Endodermal cell (in vitro differentiated cells): ENCODE results near the gene BORCS8. TPM values are rescaled to one million over a fixed set of nuclear protein-coding genes. Genes with fewer than 3 reads are reported as not detected.

Experiments used
- DNase-seq: peaks from one replicate; pipeline ENCODE4 v3.0.0-alpha.2; 2017
- H3K27ac ChIP-seq: 2 replicates; pipeline ENCODE4 v1.5.1; 2013; ENCODE audit warnings: mild to moderate bottlenecking, low read depth, low read length, moderate library complexity
- H3K27me3 ChIP-seq: 2 replicates; pipeline ENCODE4 v1.6.1; 2013; ENCODE audit warnings: mild to moderate bottlenecking, low read length, moderate library complexity; ENCODE audit not compliant: insufficient read depth, control insufficient read depth, poor library complexity, severe bottlenecking
- H3K36me3 ChIP-seq: 2 replicates; pipeline ENCODE4 v1.7.0; 2013; ENCODE audit warnings: mild to moderate bottlenecking, low read length, moderate library complexity; ENCODE audit not compliant: control insufficient read depth, insufficient read depth
- H3K4me1 ChIP-seq: one replicate; pipeline ENCODE4 v1.7.0; 2013; ENCODE audit warnings: low read length; ENCODE audit not compliant: control insufficient read depth, insufficient read depth
- H3K4me3 ChIP-seq: 2 replicates; pipeline ENCODE4 v1.5.1; 2013; ENCODE audit warnings: mild to moderate bottlenecking, low read length, moderate library complexity
- H3K9ac ChIP-seq: 2 replicates; pipeline ENCODE4 v1.6.1; 2013; ENCODE audit warnings: mild to moderate bottlenecking, low read length, moderate library complexity; ENCODE audit not compliant: poor library complexity, severe bottlenecking; ENCODE audit errors: extremely low read depth
- H3K9me3 ChIP-seq: 2 replicates; pipeline ENCODE4 v1.6.1; 2013; ENCODE audit warnings: mild to moderate bottlenecking, low read length, moderate library complexity; ENCODE audit not compliant: control insufficient read depth
- H3K27ac Mint-ChIP-seq: 2 replicates; pipeline ENCODE4 v1.8.0; 2020; ENCODE audit warnings: mixed read lengths
- H3K27me3 Mint-ChIP-seq: 2 replicates; pipeline ENCODE4 v1.8.0; 2021; ENCODE audit warnings: mild to moderate bottlenecking, mixed read lengths; ENCODE audit not compliant: insufficient read depth
- H3K36me3 Mint-ChIP-seq: 2 replicates; pipeline ENCODE4 v1.8.0; 2020; ENCODE audit warnings: low read depth, mixed read lengths
- H3K4me1 Mint-ChIP-seq: 2 replicates; pipeline ENCODE4 v1.8.0; 2020; ENCODE audit warnings: mixed read lengths
- H3K4me3 Mint-ChIP-seq: 2 replicates; pipeline ENCODE4 v1.8.0; 2020; ENCODE audit warnings: mild to moderate bottlenecking, moderate library complexity, mixed read lengths
- H3K9me3 Mint-ChIP-seq: 2 replicates; pipeline ENCODE4 v1.8.0; 2020; ENCODE audit warnings: mild to moderate bottlenecking, mixed read lengths
- CTCF ChIP-seq: fragments of 200-600 bp; sonication (generic); conservative IDR thresholded peaks from 2 replicates; pipeline ENCODE4 v1.5.0; 2021; ENCODE audit warnings: antibody characterized with exemption, mild to moderate bottlenecking
- WGBS, 2 experiments: methylation state at CpG; one replicate each; pipeline versions ENCODE4 v1.1.5 to v1.1.7; 2013; ENCODE audit warnings: missing lambda C conversion rate in 2 of 2, mixed read lengths in 1 of 2; ENCODE audit not compliant: insufficient coverage in 1 of 2, insufficient read length in 1 of 2; 5-methylcytosine and 5-hydroxymethylcytosine counted together
- total RNA-seq, 2 donors: library from RNA; stranded (reverse); fragmentation: NEBNext Ultra II Directional in 1 of 2; extraction: Animal tissue kit (Norgen Biotek cat#: 25700) in 1 of 2; gene quantifications; 2 replicates in 1 of 2; 3 replicates in 1 of 2; pipeline ENCODE4 v1.2.1, GENCODE V29; 2021

Gene BORCS8
- total RNA-seq, 2 donors from 2014 or later = 22.6 to 34.3 TPM

- Histone ChIP-seq H3K9ac (no peak overlapping the region), H3K4me3 (no peak overlapping the region), H3K4me1 (no peaks in the 10 kb centered on the region), H3K36me3 (no peaks in the 10 kb centered on the region), H3K27me3 (no peaks in the 10 kb centered on the region), H3K9me3 (no peaks in the 10 kb centered on the region), H3K27ac (no peak overlapping the region)
- no peak for TF ChIP-seq CTCF
- no peak overlapping the region for H3K4me3 Mint-ChIP-seq
- H3K27ac Mint-ChIP-seq = no peak overlapping the region
- peak; percentile 33 for DNase-seq
- no peaks in the 10 kb centered on the region for H3K9me3 Mint-ChIP-seq
- 91% methylated on average over 7 of the region's 7 CpGs; no CpG with 5 or more reads in 1 of the 2 experiments for WGBS, 2 experiments
- peaks cover 11% of the 10 kb centered on the region for H3K27me3 Mint-ChIP-seq
- peaks cover 4% of the 10 kb centered on the region for H3K36me3 Mint-ChIP-seq
- H3K4me1 Mint-ChIP-seq = no peaks in the 10 kb centered on the region
Measured at GRCh38 chr19:19146865-19147264, 45.1 kb downstream of the BORCS8 start.

GRCh38 chr19:19145684-19146608 lies 46.0 kb downstream of the BORCS8 start:
- H3K4me3 Mint-ChIP-seq = no peak overlapping the region
- H3K9me3 Mint-ChIP-seq = no peaks in the 10 kb centered on the region
- H3K27me3 Mint-ChIP-seq = peaks cover 13% of the 10 kb centered on the region
- no peaks in the 10 kb centered on the region for H3K4me1 Mint-ChIP-seq
- H3K27ac Mint-ChIP-seq = no peak overlapping the region
- Histone ChIP-seq H3K27me3 (peaks cover 1% of the 10 kb centered on the region), H3K36me3 (no peaks in the 10 kb centered on the region), H3K4me1 (no peaks in the 10 kb centered on the region), H3K9ac (no peak overlapping the region), H3K27ac (no peak overlapping the region), H3K9me3 (no peaks in the 10 kb centered on the region), H3K4me3 (no peak overlapping the region)
- peaks cover 4% of the 10 kb centered on the region for H3K36me3 Mint-ChIP-seq
- DNase-seq = peak; percentile 97
- peak; percentile 93 for TF ChIP-seq CTCF
- 53 to 60% methylated on average over 18 to 45 of the region's 47 CpGs for WGBS, 2 experiments

- Histone ChIP-seq H3K27ac (no peak overlapping the region), H3K36me3 (no peaks in the 10 kb centered on the region), H3K9me3 (no peaks in the 10 kb centered on the region), H3K4me1 (no peaks in the 10 kb centered on the region), H3K4me3 (no peak overlapping the region), H3K9ac (no peak overlapping the region), H3K27me3 (peaks cover 4% of the 10 kb centered on the region)
- no peak overlapping the region for H3K4me3 Mint-ChIP-seq
- no peaks in the 10 kb centered on the region for H3K9me3 Mint-ChIP-seq
- DNase-seq = peak; percentile 37
- H3K4me1 Mint-ChIP-seq = no peaks in the 10 kb centered on the region
- WGBS, 2 experiments = 93 to 94% methylated on average over 7 to 17 of the region's 17 CpGs
- H3K36me3 Mint-ChIP-seq = peaks cover 4% of the 10 kb centered on the region
- TF ChIP-seq CTCF = no peak
- peaks cover 18% of the 10 kb centered on the region for H3K27me3 Mint-ChIP-seq
- H3K27ac Mint-ChIP-seq = no peak overlapping the region
Measured at GRCh38 chr19:19145281-19145680, 46.7 kb downstream of the BORCS8 start.
